VCaP (cell line): ENCODE results near the gene SCN2B.

Experiments
- H3K27ac ChIP-seq: fragments of 450-650 bp; 2 replicates; pipeline ENCODE4 v1.5.1; 2017
- TF ChIP-seq, protein P1 (sequence below): fragments of 450-650 bp; conservative IDR thresholded peaks from 2 replicates; pipeline ENCODE4 v1.5.1; 2017; ENCODE audit warnings: mild to moderate bottlenecking, moderate library complexity

Gene SCN2B

GRCh38 chr11:118167253-118167652 is 9.2 kb downstream of the SCN2B start:
- no peak overlapping the region for H3K27ac ChIP-seq
- TF ChIP-seq, protein P1, sequence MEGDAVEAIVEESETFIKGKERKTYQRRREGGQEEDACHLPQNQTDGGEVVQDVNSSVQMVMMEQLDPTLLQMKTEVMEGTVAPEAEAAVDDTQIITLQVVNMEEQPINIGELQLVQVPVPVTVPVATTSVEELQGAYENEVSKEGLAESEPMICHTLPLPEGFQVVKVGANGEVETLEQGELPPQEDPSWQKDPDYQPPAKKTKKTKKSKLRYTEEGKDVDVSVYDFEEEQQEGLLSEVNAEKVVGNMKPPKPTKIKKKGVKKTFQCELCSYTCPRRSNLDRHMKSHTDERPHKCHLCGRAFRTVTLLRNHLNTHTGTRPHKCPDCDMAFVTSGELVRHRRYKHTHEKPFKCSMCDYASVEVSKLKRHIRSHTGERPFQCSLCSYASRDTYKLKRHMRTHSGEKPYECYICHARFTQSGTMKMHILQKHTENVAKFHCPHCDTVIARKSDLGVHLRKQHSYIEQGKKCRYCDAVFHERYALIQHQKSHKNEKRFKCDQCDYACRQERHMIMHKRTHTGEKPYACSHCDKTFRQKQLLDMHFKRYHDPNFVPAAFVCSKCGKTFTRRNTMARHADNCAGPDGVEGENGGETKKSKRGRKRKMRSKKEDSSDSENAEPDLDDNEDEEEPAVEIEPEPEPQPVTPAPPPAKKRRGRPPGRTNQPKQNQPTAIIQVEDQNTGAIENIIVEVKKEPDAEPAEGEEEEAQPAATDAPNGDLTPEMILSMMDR = no peak

- TF ChIP-seq, protein P1 = no peak
- H3K27ac ChIP-seq = no peak overlapping the region
Measured at GRCh38 chr11:118166641-118167040, 9.8 kb downstream of the SCN2B start.

- no peak overlapping the region for H3K27ac ChIP-seq
- TF ChIP-seq, protein P1 = no peak
Measured at GRCh38 chr11:118164885-118165284, 11.6 kb downstream of the SCN2B start.

GRCh38 chr11:118163494-118163893 is 12.9 kb downstream of the SCN2B start:
- no peak overlapping the region for H3K27ac ChIP-seq
- TF ChIP-seq, protein P1 = no peak

DNA sequence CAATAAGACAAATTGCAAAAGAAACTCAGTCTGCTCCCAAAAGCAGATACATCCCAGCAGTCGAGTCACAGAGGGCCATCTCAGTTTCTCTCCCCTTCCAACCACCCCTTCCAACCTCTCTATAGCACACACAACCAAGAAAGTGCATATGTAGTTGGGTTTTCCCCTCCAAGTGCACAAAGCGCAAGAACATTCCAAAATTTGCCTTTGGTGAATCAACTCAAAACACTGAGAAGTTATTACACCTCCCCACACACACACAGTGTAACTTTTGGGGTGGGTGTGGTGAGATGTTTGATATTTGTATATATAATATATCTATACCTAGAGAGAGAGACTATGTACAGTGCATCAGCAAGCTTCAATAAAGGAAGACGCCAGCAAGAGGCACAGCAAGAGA is 13.6 kb downstream of the SCN2B start:
- TF ChIP-seq, protein P1 = no peak

GRCh38 chr11:118161786-118162185 is 14.7 kb downstream of the SCN2B start:
- TF ChIP-seq, protein P1 = no peak
- H3K27ac ChIP-seq = no peak overlapping the region

More for the DNA sequence above, 13.6 kb downstream of the SCN2B start:
- H3K27ac ChIP-seq = no peak overlapping the region

- TF ChIP-seq, protein P1 = no peak
- H3K27ac ChIP-seq = no peak overlapping the region; the same call in 1 of the 2 replicates
Measured at GRCh38 chr11:118157186-118157895, 19.1 kb downstream of the SCN2B start.
